ENCODE results near the gene KCNK17. TPM values are rescaled to one million over a fixed set of nuclear protein-coding genes. Genes with fewer than 3 reads are reported as not detected.

The KCNK17 gene
- total RNA-seq, 5 donors from 2014 or later (not counting 1 experiment from before 2014, with no cell fraction given), result 0.38 TPM; not detected in 4

GRCh38 chr6:39263303-39264037 lies 50.7 kb downstream of the KCNK17 start:
- CTCF ChIA-PET, result interaction anchor here in 1 of 2 donors (1.0 kb wide), 1 partner anchor 42 kb away, joined by 3 read pairs; no protein-coding TSS in a partner anchor

DNA sequence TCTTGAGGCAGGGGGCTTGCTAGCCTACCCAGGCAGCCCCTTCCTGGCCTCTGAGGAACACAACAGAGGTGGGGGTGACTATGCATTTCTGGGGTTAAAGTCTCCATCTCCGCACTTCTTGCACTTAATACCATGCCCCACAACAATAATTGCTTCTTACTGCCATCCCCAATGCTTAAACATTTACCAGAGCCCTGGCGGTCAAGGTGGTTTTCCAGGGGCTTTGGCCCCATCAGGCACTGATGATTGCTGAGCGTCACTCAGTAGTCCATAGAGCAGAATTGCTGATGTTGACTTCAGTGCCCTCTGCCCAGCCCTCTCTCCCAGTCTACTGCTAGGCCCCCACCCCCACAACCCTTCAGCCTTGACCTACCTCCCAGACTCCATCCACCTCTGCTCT lies 52.5 kb downstream of the KCNK17 start:
- ChIA-PET POLR2A (no interaction called here), CTCF (no interaction called here)
- H3K4me1 Mint-ChIP-seq, result no peaks in the 10 kb centered on the region
- no peaks in the 10 kb centered on the region for H3K36me3 ChIP-seq (ENCODE audit: control insufficient read depth in 2 of 2, extremely low read depth in 1 of 2, insufficient read depth in 1 of 2, low read length in 1 of 2)
- ATAC-seq (replicated peaks in 1 of 4), result no peak
- DNase-seq, result no peak
- H3K9me3 Mint-ChIP-seq, result no peaks in the 10 kb centered on the region
- H3K4me3 ChIP-seq (ENCODE audit: control insufficient read depth in 1 of 2, extremely low read depth in 1 of 2, low read length in 1 of 2), result no peak overlapping the region
- H3K4me1 ChIP-seq (ENCODE audit: control insufficient read depth in 1 of 2, extremely low read depth in 1 of 2, insufficient read depth in 2 of 2, low read length in 2 of 2), result no peaks in the 10 kb centered on the region
- H3K27ac Mint-ChIP-seq, result no peak overlapping the region
- H3K36me3 Mint-ChIP-seq, result no peaks in the 10 kb centered on the region
- no peak overlapping the region for H3K27ac ChIP-seq (ENCODE audit: low read length)
- H3K4me3 Mint-ChIP-seq, result no peak overlapping the region
- H3K27me3 Mint-ChIP-seq, result peaks cover 5 to 21% of the 10 kb centered on the region in 2 donors
- 91% methylated on average over 2 of the region's 3 CpGs for WGBS (ENCODE audit: insufficient coverage)
- H3K9me3 ChIP-seq, result no peaks in the 10 kb centered on the region
- H3K27me3 ChIP-seq (replicated peaks in 1 of 2; ENCODE audit: control insufficient read depth in 2 of 2, extremely low read depth in 1 of 2, insufficient read depth in 2 of 2, low read length in 1 of 2), result peaks cover 0 to 24% of the 10 kb centered on the region in 2 experiments

More at GRCh38 chr6:39263303-39264037, 50.7 kb downstream of the KCNK17 start:
- Histone ChIP-seq H3K27me3 (replicated peaks in 1 of 2; ENCODE audit: control insufficient read depth in 2 of 2, extremely low read depth in 1 of 2, insufficient read depth in 2 of 2, low read length in 1 of 2) (peaks cover 0 to 20% of the 10 kb centered on the region in 2 experiments), H3K4me3 (ENCODE audit: control insufficient read depth in 1 of 2, extremely low read depth in 1 of 2, low read length in 1 of 2) (no peak overlapping the region), H3K4me1 (ENCODE audit: control insufficient read depth in 1 of 2, extremely low read depth in 1 of 2, insufficient read depth in 2 of 2, low read length in 2 of 2) (no peaks in the 10 kb centered on the region), H3K27ac (ENCODE audit: low read length) (no peak overlapping the region), H3K9me3 (no peaks in the 10 kb centered on the region), H3K36me3 (ENCODE audit: control insufficient read depth in 2 of 2, extremely low read depth in 1 of 2, insufficient read depth in 1 of 2, low read length in 1 of 2) (no peaks in the 10 kb centered on the region)
- Mint-ChIP-seq H3K4me3 (no peak overlapping the region), H3K9me3 (no peaks in the 10 kb centered on the region), H3K4me1 (no peaks in the 10 kb centered on the region), H3K27me3 (peaks cover 5 to 18% of the 10 kb centered on the region in 2 donors), H3K27ac (no peak overlapping the region), H3K36me3 (no peaks in the 10 kb centered on the region)
- DNase-seq (no peak), ATAC-seq (replicated peaks in 1 of 4) (no peak)
- POLR2A ChIA-PET, result no interaction called here
- WGBS (ENCODE audit: insufficient coverage), result no CpG with 5 or more reads among the region's 5 CpGs

- 60% methylated on average over 1 of the region's 2 CpGs for WGBS (ENCODE audit: insufficient coverage)
- ATAC-seq (replicated peaks in 1 of 4), result no peak
Measured at GRCh38 chr6:39260953-39261352, 53.3 kb downstream of the KCNK17 start.

DNA sequence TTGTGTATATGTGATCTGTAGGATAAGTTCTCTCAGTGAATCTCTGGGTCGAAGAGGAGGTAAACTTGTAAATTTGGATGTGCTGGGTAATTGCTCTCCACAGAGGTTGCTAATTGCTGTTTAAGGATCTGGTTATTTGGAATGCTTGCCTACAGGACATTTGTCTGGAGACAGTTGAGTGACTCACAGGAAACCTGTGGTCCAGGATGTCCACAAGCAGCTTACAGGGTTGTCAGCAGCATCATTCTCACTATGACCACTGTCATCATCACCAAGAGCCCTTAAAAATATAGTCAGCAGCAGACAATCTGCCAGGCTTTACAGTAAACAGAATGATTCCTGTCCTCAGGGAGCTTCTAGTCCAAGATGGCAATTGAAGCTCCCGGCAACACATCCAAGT lies 53.8 kb downstream of the KCNK17 start:
- Mint-ChIP-seq H3K4me1 (no peaks in the 10 kb centered on the region), H3K4me3 (no peak overlapping the region), H3K9me3 (no peaks in the 10 kb centered on the region), H3K27ac (no peak overlapping the region), H3K36me3 (no peaks in the 10 kb centered on the region), H3K27me3 (peaks cover 5 to 23% of the 10 kb centered on the region in 2 donors)
- H3K27me3 ChIP-seq (replicated peaks in 1 of 2; ENCODE audit: control insufficient read depth in 2 of 2, extremely low read depth in 1 of 2, insufficient read depth in 2 of 2, low read length in 1 of 2), result peaks cover 0 to 24% of the 10 kb centered on the region in 2 experiments
- WGBS (ENCODE audit: insufficient coverage), result no CpG with 5 or more reads among the region's 2 CpGs
- no peaks in the 10 kb centered on the region for H3K36me3 ChIP-seq (ENCODE audit: control insufficient read depth in 2 of 2, extremely low read depth in 1 of 2, insufficient read depth in 1 of 2, low read length in 1 of 2)
- no peaks in the 10 kb centered on the region for H3K9me3 ChIP-seq
- ATAC-seq (replicated peaks in 1 of 4), result no peak
- no peak overlapping the region for H3K27ac ChIP-seq (ENCODE audit: low read length)
- no peak for DNase-seq
- no peak overlapping the region for H3K4me3 ChIP-seq (ENCODE audit: control insufficient read depth in 1 of 2, extremely low read depth in 1 of 2, low read length in 1 of 2)
- no peaks in the 10 kb centered on the region for H3K4me1 ChIP-seq (ENCODE audit: control insufficient read depth in 1 of 2, extremely low read depth in 1 of 2, insufficient read depth in 2 of 2, low read length in 2 of 2)
- ChIA-PET CTCF (no interaction called here), POLR2A (no interaction called here)

More at GRCh38 chr6:39260953-39261352, 53.3 kb downstream of the KCNK17 start:
- Histone ChIP-seq H3K9me3 (no peaks in the 10 kb centered on the region), H3K27ac (ENCODE audit: low read length) (no peak overlapping the region), H3K27me3 (replicated peaks in 1 of 2; ENCODE audit: control insufficient read depth in 2 of 2, extremely low read depth in 1 of 2, insufficient read depth in 2 of 2, low read length in 1 of 2) (peaks cover 0 to 24% of the 10 kb centered on the region in 2 experiments), H3K36me3 (ENCODE audit: control insufficient read depth in 2 of 2, extremely low read depth in 1 of 2, insufficient read depth in 1 of 2, low read length in 1 of 2) (no peaks in the 10 kb centered on the region), H3K4me3 (ENCODE audit: control insufficient read depth in 1 of 2, extremely low read depth in 1 of 2, low read length in 1 of 2) (no peak overlapping the region), H3K4me1 (ENCODE audit: control insufficient read depth in 1 of 2, extremely low read depth in 1 of 2, insufficient read depth in 2 of 2, low read length in 2 of 2) (no peaks in the 10 kb centered on the region)
- ChIA-PET CTCF (no interaction called here), POLR2A (no interaction called here)
- no peaks in the 10 kb centered on the region for H3K36me3 Mint-ChIP-seq
- H3K27me3 Mint-ChIP-seq, result peaks cover 5 to 23% of the 10 kb centered on the region in 2 donors
- no peaks in the 10 kb centered on the region for H3K9me3 Mint-ChIP-seq
- H3K4me1 Mint-ChIP-seq, result no peaks in the 10 kb centered on the region
- no peak for DNase-seq
- no peak overlapping the region for H3K4me3 Mint-ChIP-seq
- H3K27ac Mint-ChIP-seq, result no peak overlapping the region

DNA sequence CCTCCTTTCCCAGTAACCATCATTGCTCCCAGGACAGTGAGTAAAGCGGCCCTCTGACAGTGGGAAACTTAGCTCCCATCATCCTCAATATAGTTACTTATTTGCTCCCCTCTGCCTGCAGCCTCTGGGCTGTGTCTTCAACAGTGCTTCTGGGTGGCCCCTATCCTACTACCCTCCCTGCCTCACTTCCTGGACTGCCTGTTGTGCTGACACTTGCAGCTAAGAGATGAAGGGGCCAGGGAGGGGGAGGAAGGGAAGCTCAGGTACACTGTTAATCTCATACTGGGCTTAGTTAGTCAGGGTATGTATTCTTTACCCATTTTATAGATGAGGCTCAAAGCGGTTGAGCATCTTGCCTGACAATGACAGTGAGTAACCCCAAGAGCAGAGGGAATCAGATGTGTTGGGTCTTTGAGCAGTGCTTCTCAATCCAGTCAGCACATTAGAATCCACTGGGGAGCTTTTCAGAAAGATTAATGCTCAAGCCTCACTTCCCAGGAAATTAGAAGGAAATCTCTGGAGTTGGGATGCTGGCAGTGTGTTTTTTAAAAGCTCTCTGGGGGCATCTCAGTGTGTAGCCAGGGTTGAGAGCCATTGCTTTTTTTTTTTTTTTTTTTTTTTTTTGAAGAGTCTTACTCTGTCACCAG lies 57.8 kb downstream of the KCNK17 start:
- Histone ChIP-seq H3K27me3 (replicated peaks in 1 of 2; ENCODE audit: control insufficient read depth in 2 of 2, extremely low read depth in 1 of 2, insufficient read depth in 2 of 2, low read length in 1 of 2) (peaks cover 0 to 15% of the 10 kb centered on the region in 2 experiments), H3K4me3 (ENCODE audit: control insufficient read depth in 1 of 2, extremely low read depth in 1 of 2, low read length in 1 of 2) (no peak overlapping the region), H3K4me1 (ENCODE audit: control insufficient read depth in 1 of 2, extremely low read depth in 1 of 2, insufficient read depth in 2 of 2, low read length in 2 of 2) (no peaks in the 10 kb centered on the region), H3K9me3 (no peaks in the 10 kb centered on the region), H3K36me3 (ENCODE audit: control insufficient read depth in 2 of 2, extremely low read depth in 1 of 2, insufficient read depth in 1 of 2, low read length in 1 of 2) (no peaks in the 10 kb centered on the region), H3K27ac (ENCODE audit: low read length) (no peak overlapping the region)
- DNase-seq (no peak), ATAC-seq (replicated peaks in 1 of 4) (no peak)
- Mint-ChIP-seq H3K4me3 (no peak overlapping the region), H3K4me1 (peaks cover 0 to 5% (median 0%) of the 10 kb centered on the region in 3 donors), H3K27me3 (peaks cover 4 to 17% of the 10 kb centered on the region in 2 donors), H3K9me3 (no peaks in the 10 kb centered on the region), H3K27ac (no peak overlapping the region), H3K36me3 (no peaks in the 10 kb centered on the region)
- POLR2A ChIA-PET, result no interaction called here
- CTCF ChIA-PET, result interaction anchor here in 1 of 2 donors (0.7 kb wide), 1 partner anchor 1100 kb away, joined by 7 read pairs; no protein-coding TSS in a partner anchor
- 90% methylated on average over 1 of the region's 2 CpGs for WGBS (ENCODE audit: insufficient coverage)

- Histone ChIP-seq H3K4me1 (ENCODE audit: control insufficient read depth in 1 of 2, extremely low read depth in 1 of 2, insufficient read depth in 2 of 2, low read length in 2 of 2) (no peaks in the 10 kb centered on the region), H3K27ac (ENCODE audit: low read length) (no peak overlapping the region), H3K9me3 (no peaks in the 10 kb centered on the region), H3K4me3 (ENCODE audit: control insufficient read depth in 1 of 2, extremely low read depth in 1 of 2, low read length in 1 of 2) (no peak overlapping the region), H3K36me3 (ENCODE audit: control insufficient read depth in 2 of 2, extremely low read depth in 1 of 2, insufficient read depth in 1 of 2, low read length in 1 of 2) (no peaks in the 10 kb centered on the region), H3K27me3 (replicated peaks in 1 of 2; ENCODE audit: control insufficient read depth in 2 of 2, extremely low read depth in 1 of 2, insufficient read depth in 2 of 2, low read length in 1 of 2) (peaks cover 0 to 7% of the 10 kb centered on the region in 2 experiments)
- Mint-ChIP-seq H3K36me3 (no peaks in the 10 kb centered on the region), H3K4me3 (no peak overlapping the region), H3K4me1 (peaks cover 0 to 5% (median 0%) of the 10 kb centered on the region in 3 donors), H3K9me3 (no peaks in the 10 kb centered on the region), H3K27me3 (peaks cover 4 to 10% of the 10 kb centered on the region in 2 donors), H3K27ac (no peak overlapping the region)
- ATAC-seq (replicated peaks in 1 of 4), result no peak
- CTCF ChIA-PET, result no interaction called here
- 20% methylated on average over 1 of the region's 4 CpGs for WGBS (ENCODE audit: insufficient coverage)
- no peak for DNase-seq
- POLR2A ChIA-PET, result interaction anchor here in 1 of 2 donors (0.6 kb wide), 1 partner anchor 309 kb away, joined by 4 read pairs; no protein-coding TSS in a partner anchor
Measured at GRCh38 chr6:39254999-39255535, 59.2 kb downstream of the KCNK17 start.
